ENCODE results near the gene ZNF808.

Gene ZNF808

GRCh38 chr19:52522551-52522950 lies 4.9 kb upstream of the ZNF808 start:
- Histone ChIP-seq H2AFZ (ENCODE audit: low read depth, low read length, severe bottlenecking) (no peak overlapping the region), H3K27me3 (ENCODE audit: low read length) (no peaks in the 10 kb centered on the region), H4K20me1 (ENCODE audit: low read depth, low read length) (no peaks in the 10 kb centered on the region), H3F3A (ENCODE audit: insufficient read depth) (no peaks in the 10 kb centered on the region), H3K9ac (ENCODE audit: low read length) (no peak overlapping the region), H3K27ac (ENCODE audit: low read depth, low read length) (no peak overlapping the region), H3K9me2 (replicated peaks; ENCODE audit: insufficient read depth, low read length) (no peaks in the 10 kb centered on the region), H3K79me2 (ENCODE audit: insufficient read depth, low read length) (no peaks in the 10 kb centered on the region), H3K4me2 (ENCODE audit: low read depth, low read length, poor library complexity, severe bottlenecking) (no peak overlapping the region), H3K9me3 (ENCODE audit: insufficient read depth, low read length) (0 out of 2 replicates have a peak, but pooled peaks cover 5% of the 10 kb centered on the region), H3K36me3 (ENCODE audit: low read length) (no peaks in the 10 kb centered on the region), H3K4me3 (ENCODE audit: insufficient read depth, low read length, poor library complexity, severe bottlenecking) (no peak overlapping the region)
- TF ChIP-seq EZH2phosphoT487 (conservative IDR thresholded peaks at IDR 0.05; ENCODE audit: low read length) (no peak), CTCF (IDR thresholded peaks at IDR 0.05; ENCODE audit: insufficient read depth, low read length, poor library complexity, severe bottlenecking) (no peak)

- Histone ChIP-seq H3K79me2 (ENCODE audit: insufficient read depth, low read length) (peaks cover 15% of the 10 kb centered on the region), H3F3A (ENCODE audit: insufficient read depth) (no peaks in the 10 kb centered on the region)
- TF ChIP-seq CTCF (IDR thresholded peaks at IDR 0.05; ENCODE audit: insufficient read depth, low read length, poor library complexity, severe bottlenecking) = no peak
- TF ChIP-seq EZH2phosphoT487 (conservative IDR thresholded peaks at IDR 0.05; ENCODE audit: low read length) = no peak
Measured at GRCh38 chr19:52524086-52524485, 3.4 kb upstream of the ZNF808 start.

GRCh38 chr19:52527956-52528351 lies 486 bp downstream of the ZNF808 start:
- Histone ChIP-seq H3K9ac (ENCODE audit: low read length) (peak overlapping the region; percentile 91), H3K79me2 (ENCODE audit: insufficient read depth, low read length) (peaks cover 29% of the 10 kb centered on the region), H4K20me1 (ENCODE audit: low read depth, low read length) (no peaks in the 10 kb centered on the region), H3K4me2 (ENCODE audit: low read depth, low read length, poor library complexity, severe bottlenecking) (peak overlapping the region; percentile 85), H3F3A (ENCODE audit: insufficient read depth) (peaks cover 3% of the 10 kb centered on the region; the same call in 1 of the 2 replicates), H3K36me3 (ENCODE audit: low read length) (no peaks in the 10 kb centered on the region), H3K27me3 (ENCODE audit: low read length) (no peaks in the 10 kb centered on the region), H3K9me3 (ENCODE audit: insufficient read depth, low read length) (0 out of 2 replicates have a peak, but pooled peaks cover 4% of the 10 kb centered on the region), H3K4me3 (ENCODE audit: insufficient read depth, low read length, poor library complexity, severe bottlenecking) (peak overlapping the region; percentile 78), H3K9me2 (replicated peaks; ENCODE audit: insufficient read depth, low read length) (no peaks in the 10 kb centered on the region), H3K27ac (ENCODE audit: low read depth, low read length) (peak overlapping the region; percentile 42), H2AFZ (ENCODE audit: low read depth, low read length, severe bottlenecking) (peak overlapping the region; percentile 60)
- TF ChIP-seq EZH2phosphoT487 (conservative IDR thresholded peaks at IDR 0.05; ENCODE audit: low read length) = no peak
- TF ChIP-seq CTCF (IDR thresholded peaks at IDR 0.05; ENCODE audit: insufficient read depth, low read length, poor library complexity, severe bottlenecking) = no peak

More at GRCh38 chr19:52524086-52524485, 3.4 kb upstream of the ZNF808 start:
- no peak overlapping the region for H3K4me3 ChIP-seq (ENCODE audit: insufficient read depth, low read length, poor library complexity, severe bottlenecking)
- no peaks in the 10 kb centered on the region for H4K20me1 ChIP-seq (ENCODE audit: low read depth, low read length)
- H2AFZ ChIP-seq (ENCODE audit: low read depth, low read length, severe bottlenecking) = no peak overlapping the region
- no peak overlapping the region for H3K27ac ChIP-seq (ENCODE audit: low read depth, low read length)
- H3K4me2 ChIP-seq (ENCODE audit: low read depth, low read length, poor library complexity, severe bottlenecking) = no peak overlapping the region
- H3K9me2 ChIP-seq (replicated peaks; ENCODE audit: insufficient read depth, low read length) = no peaks in the 10 kb centered on the region
- 0 out of 2 replicates have a peak, but pooled peaks cover 5% of the 10 kb centered on the region for H3K9me3 ChIP-seq (ENCODE audit: insufficient read depth, low read length)
- no peaks in the 10 kb centered on the region for H3K36me3 ChIP-seq (ENCODE audit: low read length)
- no peak overlapping the region for H3K9ac ChIP-seq (ENCODE audit: low read length)
- H3K27me3 ChIP-seq (ENCODE audit: low read length) = no peaks in the 10 kb centered on the region

Measured in SU-DHL-6 (cell line).